Breast epithelium (tissue), 3 donors: ENCODE results near the gene CTNNA3.
"Not testable (repeated sequence)": the region's sequence is repeated elsewhere in the genome, so short reads cannot be mapped to it uniquely, and the experiment has no call there.

Experiments
- CTCF ChIP-seq, 3 donors: fragments of 450-650 bp; IDR thresholded peaks; one replicate each; pipeline ENCODE4 v1.5.1; 2016 to 2017; ENCODE audit warnings: antibody characterized with exemption in 3 of 3, mild to moderate bottlenecking in 3 of 3, moderate library complexity in 3 of 3
- POLR2A ChIP-seq: fragments of 450-650 bp; IDR thresholded peaks from one replicate; pipeline ENCODE4 v1.6.1; 2016; ENCODE audit warnings: antibody characterized with exemption, mild to moderate bottlenecking, moderate library complexity

- TF ChIP-seq CTCF (IDR thresholded peaks at IDR 0.05); POLR2A: not testable (repeated sequence)
Measured at GRCh38 chr10:67386841-67387533, 309.0 kb downstream of the CTNNA3 start.
